NCI-H2081 treated with DMSO at 0.1 percent for 48 hours (cell line): ENCODE measurements around the gene ZNF516.
A peak's percentile ranks its signal among the peaks of the same experiment; 100 is the strongest.

ENCODE experiments used
- DNase-seq: peaks from one replicate; lab custom pipeline; 2025; lab: John Stamatoyannopoulos, UW

ZNF516 gene

DNA sequence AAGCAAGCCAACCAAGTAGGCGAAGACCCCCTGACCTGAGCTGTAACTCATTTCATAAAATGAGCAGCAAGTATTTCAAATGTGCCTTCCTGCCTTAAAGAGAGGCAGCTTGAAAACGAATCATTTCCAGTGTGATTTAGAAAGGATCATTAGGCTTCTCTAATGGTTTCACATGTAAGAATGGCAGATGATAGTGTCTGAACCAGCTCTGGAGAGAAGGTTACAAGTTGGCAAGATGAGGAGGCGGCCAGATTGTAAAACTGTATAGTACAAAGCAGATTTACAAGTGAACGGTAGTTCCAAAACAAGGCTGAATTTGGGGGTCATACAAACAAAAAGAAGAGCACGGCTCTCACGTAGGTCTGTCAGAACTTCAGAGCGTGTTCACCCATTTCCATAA is 132.4 kb downstream of the ZNF516 start:
- DNase-seq, result no peak

DNA sequence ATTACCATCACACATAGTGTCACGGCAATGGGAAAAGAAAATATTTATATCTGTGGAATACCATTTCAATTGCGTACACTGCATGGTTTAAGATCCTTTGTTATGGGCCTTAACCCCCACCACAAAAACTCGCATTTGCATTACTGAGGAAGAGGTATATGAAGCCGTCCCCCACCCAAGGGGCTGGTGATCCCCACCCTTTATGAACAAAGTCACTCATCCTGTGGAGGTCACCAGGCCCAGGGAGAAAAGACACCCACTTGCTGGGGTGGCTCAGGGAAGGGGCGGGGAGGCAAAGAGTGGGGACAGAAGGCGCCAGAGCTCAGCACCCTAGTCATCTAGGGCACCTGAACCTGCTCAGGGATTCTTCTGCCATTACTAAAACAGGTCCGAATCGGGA is 133.8 kb downstream of the ZNF516 start:
- no peak for DNase-seq

DNA sequence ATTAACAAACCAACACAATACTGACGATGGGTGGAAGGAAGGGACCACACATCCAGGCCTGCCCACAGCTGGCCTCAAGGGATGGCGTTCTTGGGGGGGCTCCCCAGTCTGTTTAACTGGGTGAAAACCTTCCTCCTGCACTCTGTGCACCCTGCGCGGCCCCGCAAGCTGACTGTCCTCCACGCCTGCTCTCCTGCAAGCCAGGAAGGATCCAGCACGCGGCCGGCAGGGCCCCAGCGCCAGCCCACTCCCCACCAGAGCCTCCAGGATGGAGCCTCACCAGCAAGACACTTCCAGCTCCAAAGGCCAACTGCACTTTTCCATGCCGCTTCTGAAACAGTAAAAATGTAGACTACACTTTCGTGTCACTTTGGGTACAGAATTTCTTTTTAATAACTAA is 135.1 kb downstream of the ZNF516 start:
- no peak for DNase-seq

DNA sequence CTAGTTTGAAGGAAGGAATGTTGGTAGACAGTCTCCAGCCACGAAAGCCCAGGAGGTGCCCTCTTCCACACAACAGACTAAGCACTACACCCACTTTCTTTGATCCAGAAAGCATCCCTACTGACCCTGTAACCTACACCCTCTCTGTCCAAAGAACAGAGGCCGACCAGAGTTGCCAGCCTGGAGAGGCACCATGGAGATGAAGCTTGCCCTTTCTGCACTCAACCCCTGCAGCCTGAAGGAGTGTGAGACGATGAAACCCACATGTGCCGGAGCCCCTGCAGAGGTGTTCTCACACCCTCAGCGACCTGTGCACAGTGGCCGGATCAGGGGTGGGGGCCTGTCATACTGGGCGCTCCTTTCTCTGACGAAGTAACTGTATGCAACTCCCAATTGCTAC is 136.3 kb downstream of the ZNF516 start:
- no peak for DNase-seq

DNA sequence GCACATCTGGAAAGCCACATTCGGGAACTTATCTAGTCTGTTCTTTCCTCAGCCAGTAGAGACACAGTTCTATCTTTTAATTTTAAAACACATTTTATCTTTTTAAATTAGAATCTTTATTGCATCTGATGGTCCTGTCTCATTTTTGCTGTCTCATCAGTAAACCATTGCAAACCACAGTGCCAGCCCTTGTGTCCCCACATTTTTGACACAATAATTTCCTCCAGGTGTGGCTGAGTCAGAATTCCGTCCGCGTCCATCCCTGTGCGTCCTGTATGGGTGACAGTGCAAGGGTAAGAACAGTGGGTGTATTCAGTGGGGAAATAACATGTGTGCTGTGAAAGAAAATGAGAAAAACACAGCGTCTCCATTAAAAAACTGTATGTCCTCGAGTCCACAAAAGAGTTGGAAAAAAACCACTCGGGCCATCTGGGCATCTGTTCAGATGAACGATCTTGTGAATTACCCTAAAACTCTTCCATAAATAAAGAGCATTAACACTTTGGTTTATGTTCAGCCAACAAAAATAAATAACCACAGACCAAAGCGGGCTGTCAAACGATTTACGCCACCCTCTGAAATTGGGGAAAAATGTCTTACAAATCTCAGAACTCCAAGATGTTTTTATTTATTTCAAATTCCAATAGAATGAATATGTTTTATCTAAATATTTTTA is 137.3 kb downstream of the ZNF516 start:
- no peak for DNase-seq

DNA sequence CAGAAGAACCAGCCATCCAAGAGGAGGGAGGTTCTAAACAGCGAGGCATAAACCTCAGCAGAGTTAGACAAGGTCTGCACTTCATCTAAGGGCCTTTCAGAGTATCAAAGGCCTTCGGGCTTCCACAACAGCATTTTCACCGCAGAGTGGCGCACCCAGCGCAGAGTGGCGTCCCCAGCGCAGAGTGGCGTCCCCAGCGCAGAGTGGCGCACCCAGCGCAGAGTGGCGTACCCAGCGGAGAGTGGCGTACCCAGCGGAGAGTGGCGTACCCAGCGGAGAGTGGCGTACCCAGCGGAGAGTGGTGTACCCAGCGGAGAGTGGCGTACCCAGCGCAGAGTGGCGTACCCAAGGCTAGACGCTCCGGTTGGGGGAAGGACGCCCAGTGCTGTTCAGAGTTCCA is 137.9 kb downstream of the ZNF516 start:
- no peak for DNase-seq

DNA sequence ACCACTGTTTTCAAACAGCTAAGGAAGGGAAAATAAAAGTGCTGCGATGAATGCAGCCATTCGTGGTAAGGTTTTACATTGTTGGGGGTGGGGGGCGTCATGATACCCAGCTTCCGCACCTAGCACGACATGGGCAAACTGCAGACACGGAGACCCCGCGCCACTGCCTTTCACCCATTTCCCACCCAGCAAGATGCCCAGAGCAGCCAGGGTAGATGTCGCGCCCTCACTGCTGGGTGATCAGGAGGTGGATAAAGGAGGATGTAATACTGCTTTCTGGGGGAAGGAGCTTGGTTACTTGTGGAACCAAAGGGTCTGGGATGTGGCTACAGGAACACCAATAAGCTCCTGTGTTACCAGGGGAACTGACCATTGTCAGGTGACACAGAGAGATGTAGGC is 138.4 kb downstream of the ZNF516 start:
- no peak for DNase-seq

DNA sequence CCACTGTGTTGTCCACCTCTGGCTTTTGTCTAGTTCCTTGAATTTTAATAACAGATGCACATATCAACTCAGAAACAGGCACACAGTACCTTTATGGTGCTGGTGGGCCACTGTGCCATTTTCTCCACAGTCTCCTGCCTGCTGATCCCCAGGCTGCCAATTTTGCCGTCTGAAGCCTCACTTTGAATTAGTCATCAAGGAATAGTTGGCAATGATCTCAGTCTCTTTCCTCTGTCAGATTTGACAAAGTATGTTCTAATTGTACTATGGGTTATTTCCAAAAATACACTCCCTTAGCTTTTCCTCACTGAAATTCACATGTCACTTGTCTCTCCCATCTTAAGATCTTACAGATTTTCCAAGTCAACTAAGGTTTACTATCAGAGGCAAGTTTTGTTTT is 140.7 kb downstream of the ZNF516 start:
- no peak for DNase-seq

DNA sequence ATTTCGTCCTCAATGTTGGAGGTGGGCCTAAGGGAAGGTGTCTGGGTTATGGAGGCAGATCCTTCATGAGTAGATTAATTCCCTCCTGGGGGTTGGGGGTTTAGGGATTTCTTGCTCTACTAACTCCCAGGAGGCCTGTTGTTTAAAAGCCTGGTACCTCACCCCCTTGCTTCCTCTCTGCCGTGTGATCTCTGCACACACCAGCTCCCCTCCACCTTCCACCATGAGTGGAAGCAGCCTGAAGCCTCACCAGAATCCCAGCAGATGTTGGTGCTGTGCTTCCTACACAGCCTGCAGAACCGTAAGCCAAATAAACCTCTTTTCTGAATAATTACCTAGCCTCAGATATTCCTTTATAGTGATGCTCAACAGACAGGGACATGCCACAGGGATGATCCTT is 141.5 kb downstream of the ZNF516 start:
- DNase-seq, result no peak

DNA sequence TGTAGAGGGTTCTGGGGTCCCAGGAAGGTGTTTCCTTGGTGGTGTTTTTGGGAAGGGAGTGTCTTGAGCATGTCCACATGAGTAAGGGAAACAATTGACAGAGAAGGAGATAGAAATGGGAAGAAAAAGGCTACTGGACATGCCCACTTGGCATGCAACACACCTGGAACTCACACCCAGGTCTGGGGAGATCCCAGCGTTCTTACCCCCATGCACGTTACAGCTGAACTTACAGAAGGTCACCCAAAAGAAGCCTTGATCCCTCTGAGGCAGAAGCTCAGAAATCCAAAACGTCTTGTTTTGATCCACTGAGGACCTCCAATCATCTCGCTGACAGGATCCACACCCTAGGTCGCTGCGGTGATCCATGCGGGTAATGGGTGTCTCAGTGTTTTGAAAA is 142.0 kb downstream of the ZNF516 start:
- DNase-seq, result no peak

DNA sequence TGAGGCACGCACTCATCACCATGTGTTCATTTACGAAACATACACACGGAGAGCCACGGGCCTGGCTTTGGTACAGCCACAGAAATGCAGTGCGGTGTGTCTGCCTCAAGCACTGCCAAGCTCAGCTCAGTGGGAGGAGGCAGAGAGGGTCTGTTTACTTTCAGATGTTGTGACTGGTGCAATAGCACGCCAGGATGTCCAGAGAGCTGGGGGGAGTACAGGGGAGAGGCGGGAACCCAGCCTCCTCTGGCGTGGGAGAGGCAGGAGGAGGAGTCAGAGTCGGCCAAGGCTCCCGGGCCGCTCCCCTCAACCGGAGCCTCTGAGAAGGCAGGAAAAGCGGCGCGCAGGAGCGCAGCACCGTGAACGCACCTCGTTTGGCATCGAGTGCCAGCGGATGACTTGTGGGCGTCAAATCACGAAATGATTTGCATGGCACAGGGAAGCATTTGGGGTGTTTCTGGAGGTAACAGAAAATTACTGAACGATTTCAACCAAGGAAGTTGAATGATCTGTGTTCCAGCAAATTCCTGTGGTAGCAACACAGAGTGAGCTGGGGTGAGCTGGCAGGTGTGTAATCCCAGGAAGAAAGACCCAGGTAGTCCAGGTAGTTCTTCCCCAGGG is 143.0 kb downstream of the ZNF516 start:
- DNase-seq, result peak; percentile 23

DNA sequence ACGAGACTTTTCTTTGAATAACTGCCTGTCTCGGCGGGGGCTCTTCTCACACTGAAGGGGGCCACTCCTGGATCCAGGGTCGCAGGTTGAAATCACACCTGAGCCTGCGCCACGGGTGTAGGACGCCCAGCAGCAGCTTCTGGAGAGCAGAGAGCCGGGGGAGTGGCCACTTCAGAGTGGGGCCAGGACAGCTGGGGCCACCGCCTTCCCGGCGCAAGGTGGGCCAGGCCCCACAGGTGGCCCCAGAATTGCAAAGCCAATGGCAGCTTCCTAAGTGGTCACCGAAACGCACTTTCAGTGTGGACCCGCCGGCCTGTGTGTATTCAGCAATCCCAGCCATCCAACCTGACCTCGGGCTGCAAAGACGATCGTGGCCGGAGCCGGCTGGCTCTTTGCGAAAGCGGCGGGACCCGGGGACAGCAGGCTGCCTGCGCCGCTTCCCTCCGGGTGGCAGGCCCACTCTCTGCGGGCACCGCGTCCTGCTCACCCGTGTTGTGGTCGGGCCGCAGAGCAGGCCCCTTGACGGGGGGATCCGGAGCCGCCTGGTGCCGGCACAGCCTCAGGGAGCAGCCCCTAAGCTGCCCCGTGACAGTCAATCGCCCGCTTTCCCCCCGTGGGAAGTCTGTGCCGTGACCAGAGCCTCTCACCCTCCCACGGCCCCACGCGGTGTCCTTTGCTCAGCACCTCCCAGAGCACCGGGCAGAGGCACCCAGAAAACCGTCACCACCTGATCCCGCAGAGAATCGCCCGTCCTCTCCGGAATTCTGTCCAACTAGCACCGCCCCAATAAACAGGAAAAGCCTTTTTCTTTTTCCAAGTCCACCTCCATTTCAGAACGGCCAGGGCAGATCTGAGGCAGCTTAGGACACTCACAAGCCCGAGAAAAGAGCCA is 144.7 kb downstream of the ZNF516 start:
- DNase-seq, result no peak

DNA sequence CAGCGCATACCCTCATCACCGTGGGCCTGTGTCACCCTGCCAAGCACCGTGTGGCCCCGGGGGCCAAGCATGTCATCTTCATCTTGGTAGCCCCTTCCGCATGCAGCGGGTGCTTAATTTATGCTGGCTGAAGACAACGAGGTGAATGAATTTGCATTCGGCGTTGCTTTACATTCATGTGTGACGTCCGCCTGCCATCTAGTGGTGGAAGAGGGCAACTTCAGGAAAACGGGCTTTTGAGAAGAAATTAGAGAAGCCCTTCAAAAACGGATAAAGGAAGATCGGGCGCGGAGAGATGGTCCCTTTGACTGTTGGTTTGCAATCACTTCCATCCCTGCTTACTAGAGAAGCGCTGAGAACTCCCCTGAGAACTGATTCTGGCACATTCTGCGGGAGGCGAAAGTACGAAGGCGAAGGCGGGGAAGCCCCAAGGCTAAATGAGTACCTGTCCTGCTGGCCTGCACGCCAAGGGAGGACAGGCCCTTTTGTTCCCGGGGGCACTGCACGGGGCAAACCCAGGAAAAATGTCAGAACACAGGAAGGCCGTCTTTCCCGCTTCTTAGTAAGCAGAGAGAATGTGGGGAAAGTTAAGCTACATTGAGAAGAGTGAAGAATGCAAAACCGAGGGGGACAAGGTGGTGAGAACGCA is 145.9 kb downstream of the ZNF516 start:
- peak; percentile 31 for DNase-seq

DNA sequence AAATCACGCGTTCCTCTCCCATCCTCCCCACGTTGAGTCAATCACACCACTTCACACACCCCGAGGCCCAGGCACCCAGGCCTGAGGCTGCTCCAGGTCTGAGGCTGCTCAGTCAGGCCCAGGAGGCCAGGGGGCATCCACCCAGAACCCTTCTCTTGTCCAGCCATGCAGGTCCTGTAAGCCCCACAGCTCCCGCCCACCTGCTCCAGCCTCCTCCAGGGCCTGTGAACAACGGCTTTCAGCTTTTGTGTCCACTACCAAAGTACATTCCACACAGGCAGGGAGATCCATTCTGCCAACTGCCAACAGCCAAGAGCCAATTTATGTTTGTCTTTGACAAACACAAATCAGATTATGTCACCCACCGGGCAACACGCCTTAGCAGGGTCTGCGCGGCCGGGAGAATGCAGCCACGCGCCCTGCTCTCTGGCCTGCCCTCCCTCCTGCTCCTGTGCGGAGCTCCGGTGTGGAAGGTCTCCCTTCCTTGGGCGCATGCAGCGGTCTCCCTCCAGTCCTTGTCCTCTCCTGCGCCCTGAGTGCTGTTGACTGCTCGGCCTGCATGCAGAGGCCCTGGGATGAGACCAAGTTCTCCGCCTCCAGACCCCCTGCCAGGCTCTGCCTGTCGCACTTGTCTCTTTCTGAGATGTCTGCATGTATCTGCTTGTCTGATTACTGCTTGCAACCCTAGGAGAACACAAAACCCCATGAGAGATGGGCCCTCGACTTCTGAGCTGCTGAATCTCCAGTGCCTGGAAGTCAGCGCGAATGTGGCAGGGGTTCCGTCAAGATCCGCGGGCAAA is 146.6 kb downstream of the ZNF516 start:
- DNase-seq, result peak; percentile 40

DNA sequence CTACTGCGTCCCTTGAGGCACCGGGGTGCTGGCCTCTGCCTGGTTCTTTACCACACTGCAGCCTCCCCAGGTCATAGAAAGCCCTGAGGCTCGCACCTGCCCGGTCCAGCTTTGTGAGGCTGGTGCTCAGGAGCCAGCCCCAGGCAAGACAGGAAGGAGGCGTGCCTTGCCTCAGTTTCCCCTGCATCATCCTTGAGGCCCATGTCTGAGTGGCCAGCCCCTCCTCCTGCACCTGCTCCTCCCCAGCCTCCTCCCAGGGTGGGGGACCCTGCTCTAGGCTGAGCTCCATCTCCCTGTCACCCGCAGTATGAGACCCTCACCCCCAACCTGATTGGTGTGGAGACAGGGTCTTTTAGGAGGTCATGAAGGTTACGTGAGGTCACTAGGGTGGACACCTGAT is 147.7 kb downstream of the ZNF516 start:
- DNase-seq, result no peak

DNA sequence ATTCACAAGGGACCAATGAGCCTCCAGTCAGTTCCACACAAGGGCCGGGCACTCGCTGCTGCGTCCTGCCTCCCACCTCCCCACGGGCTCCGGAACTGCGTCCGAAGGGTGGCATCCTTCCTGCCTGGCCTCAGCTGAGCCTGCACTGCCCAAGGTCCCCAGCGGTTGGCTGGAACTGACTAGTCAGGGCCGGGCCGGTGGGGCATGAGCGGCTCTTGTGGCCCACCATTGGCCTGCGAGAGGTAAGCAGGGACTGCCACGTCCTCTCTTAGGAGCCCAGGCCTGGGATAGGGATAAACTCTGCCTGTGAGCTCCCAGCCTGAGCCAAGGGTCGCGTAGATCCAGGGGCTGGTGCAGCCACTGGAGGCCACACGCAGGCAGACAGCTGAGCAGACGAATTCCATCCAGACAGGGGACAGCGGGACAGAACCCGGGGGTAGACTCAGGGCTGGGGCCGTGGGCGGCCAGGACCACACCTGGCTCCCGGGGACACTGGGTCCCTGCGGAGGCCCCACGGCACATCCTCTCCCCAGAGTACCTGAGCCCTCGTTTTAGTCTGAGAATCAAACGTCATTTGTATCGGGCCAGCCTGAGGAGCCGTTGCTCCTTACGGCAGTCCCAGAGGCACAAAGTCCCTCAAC is 148.4 kb downstream of the ZNF516 start:
- no peak for DNase-seq

DNA sequence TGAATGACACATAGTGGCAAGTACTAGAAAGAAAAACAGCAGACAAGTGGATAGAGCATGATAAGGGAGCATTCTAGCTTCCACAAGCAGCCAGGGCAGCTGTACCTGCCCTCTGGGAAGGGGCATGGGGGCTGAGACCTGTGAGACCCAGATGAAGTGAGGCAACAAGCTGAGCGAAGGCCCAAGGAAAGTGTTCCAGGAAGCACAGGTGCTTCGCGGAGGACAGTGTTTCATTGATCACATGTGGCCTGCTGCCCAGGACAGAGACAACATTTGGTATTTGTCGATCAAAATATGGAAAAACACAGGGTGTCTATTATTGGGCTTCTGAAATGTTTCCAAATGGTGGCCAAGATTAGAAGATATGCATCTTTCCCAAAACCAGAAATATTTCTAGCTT is 149.1 kb downstream of the ZNF516 start:
- no peak for DNase-seq

DNA sequence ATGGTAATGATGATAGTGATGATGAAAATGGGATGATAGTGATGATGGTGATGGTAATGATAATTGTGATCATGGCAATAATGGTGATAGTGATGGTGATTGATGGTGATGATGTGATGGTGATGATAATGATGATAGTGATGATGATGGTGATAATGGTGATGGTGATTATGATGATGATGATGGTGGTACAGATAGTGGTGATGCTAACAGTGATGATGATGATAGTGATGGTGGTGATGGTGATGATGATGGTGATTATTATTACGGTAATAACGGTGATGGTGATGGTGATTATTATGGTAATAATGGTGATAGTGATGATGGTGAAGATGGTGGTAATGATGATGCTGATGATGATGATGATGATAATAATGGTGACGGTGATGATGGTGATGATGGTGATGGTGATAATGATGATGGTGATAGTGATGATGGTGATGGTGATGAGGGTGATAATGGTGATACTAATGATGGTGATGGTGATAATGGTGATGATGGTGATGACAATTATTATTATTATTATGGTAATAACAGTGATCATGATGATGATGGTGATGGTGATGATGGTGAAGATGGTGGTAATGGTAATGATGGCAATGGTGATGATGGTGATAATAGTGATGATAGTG is 151.0 kb downstream of the ZNF516 start:
- DNase-seq, result no peak

DNA sequence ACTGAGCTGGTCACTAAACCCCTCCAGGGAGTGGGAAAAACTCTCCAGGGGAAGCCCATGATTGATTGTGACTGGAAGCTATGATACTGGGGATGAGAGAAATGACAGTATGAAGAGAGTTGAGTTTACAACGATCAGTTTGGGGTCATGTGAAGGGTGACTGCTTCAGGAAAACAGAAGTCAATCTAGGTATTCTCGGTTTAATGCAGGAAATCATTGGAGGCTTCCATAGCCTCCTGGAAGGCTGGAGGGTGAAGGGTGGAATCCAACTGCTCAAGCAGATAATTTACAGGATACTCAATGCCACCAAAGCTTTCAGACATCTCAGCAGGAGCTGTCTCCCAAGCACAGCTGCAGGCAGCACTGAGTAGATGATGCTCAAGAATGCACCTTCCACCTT is 154.6 kb downstream of the ZNF516 start:
- DNase-seq, result no peak

DNA sequence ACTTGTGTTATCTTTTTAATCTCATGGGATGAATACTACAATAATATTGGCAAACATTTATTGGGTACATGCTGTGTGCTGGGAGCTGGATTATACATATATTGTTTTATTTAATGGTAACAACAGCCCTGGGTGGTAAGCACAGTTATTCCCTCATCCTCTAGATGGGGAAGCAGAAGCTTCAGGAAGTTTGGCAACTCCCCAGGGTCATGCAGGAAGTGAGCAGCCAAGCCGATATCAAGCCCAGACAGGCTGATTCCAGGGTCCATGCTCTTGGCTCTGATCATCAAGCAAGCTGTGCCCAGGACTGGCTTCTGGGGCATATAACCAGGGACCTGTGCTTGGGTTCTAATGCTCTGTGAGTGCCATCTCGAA is 155.8 kb downstream of the ZNF516 start:
- no peak for DNase-seq
